Sigmoid colon (tissue), 7 donors: ENCODE measurements around the gene STK32B. TPM values are rescaled to one million over a fixed set of nuclear protein-coding genes. Genes with fewer than 3 reads are reported as not detected.

ENCODE experiments used
- DNase-seq: peaks from one replicate; pipeline ENCODE4 v3.0.0-alpha.2; 2019
- H3K27ac ChIP-seq, 4 donors: fragments of 200-600 bp; sonication (generic); one replicate each; pipeline ENCODE4 v1.5.1; 2016 to 2019; ENCODE audit warnings: mild to moderate bottlenecking in 1 of 4
- H3K27me3 ChIP-seq, 3 donors: fragments of 200-600 bp; sonication (generic); one replicate each; pipeline ENCODE4 v1.5.1; 2019; ENCODE audit warnings: mild to moderate bottlenecking in 1 of 3
- H3K36me3 ChIP-seq, 4 donors: fragments of 200-600 bp; sonication (generic); one replicate each; pipeline ENCODE4 v1.5.1; 2016 to 2019
- H3K4me1 ChIP-seq, 4 donors: fragments of 200-600 bp; sonication (generic); one replicate each; pipeline ENCODE4 v1.5.1; 2017 to 2019
- H3K4me3 ChIP-seq, 4 donors: fragments of 200-600 bp; sonication (generic); one replicate each; pipeline ENCODE4 v1.5.1; 2017 to 2019; ENCODE audit warnings: mild to moderate bottlenecking in 2 of 4, moderate library complexity in 1 of 4
- H3K9me3 ChIP-seq, 4 donors: fragments of 200-600 bp in 3 of 4; sonication (generic) in 3 of 4; one replicate each; pipeline versions ENCODE4 v1.5.1 to v1.6.1; 2013 to 2019
- CTCF ChIP-seq, 4 experiments: fragments of 450-650 bp in 3 of 4; fragments of 200-600 bp in 1 of 4; IDR thresholded peaks; one replicate each; pipeline ENCODE4 v1.5.1; 2016 to 2019; ENCODE audit warnings: antibody characterized with exemption in 4 of 4, mild to moderate bottlenecking in 3 of 4, moderate library complexity in 2 of 4
- EP300 ChIP-seq, 4 donors: sonication (generic); formaldehyde crosslinking; IDR thresholded peaks; one replicate each; pipeline ENCODE4 v1.6.1; 2017; ENCODE audit warnings: antibody characterized with exemption in 4 of 4
- POLR2A ChIP-seq, 2 donors: fragments of 450-650 bp; IDR thresholded peaks; one replicate each; pipeline ENCODE4 v1.6.1; 2016; ENCODE audit warnings: antibody characterized with exemption in 2 of 2, mild to moderate bottlenecking in 2 of 2, moderate library complexity in 2 of 2
- POLR2AphosphoS5 ChIP-seq, 4 donors: sonication (generic); formaldehyde crosslinking; IDR thresholded peaks; one replicate each; pipeline ENCODE4 v1.6.1; 2017; ENCODE audit warnings: antibody characterized with exemption in 4 of 4
- WGBS, 2 donors: extraction: QIAGEN DNeasy Blood & Tissue Kit; methylation state at CpG; one replicate each; pipeline ENCODE4 v1.1.7; 2013; 5-methylcytosine and 5-hydroxymethylcytosine counted together
- intact Hi-C: fragments of 100-400 bp; cut with DNase I; formaldehyde crosslinking; loops from one replicate; pipeline ENCODE4 v1.15.1; 2023
- polyA plus RNA-seq, 3 donors: library from polyadenylated mRNA; stranded (reverse); fragments of 200-250 nt; gene quantifications; one replicate each; pipeline ENCODE4 v1.2.3, GENCODE V29; 2013
- total RNA-seq, 4 donors: library from RNA; depleted of rRNA; stranded (reverse); fragments of >200 nt; gene quantifications; one replicate each; pipeline ENCODE4 v1.1.0, GENCODE V29; 2016
- donor health status: healthy with polysubstance abuse.
- donor health status: Bipolar disorder and iron deficiency.
- donor health status: healthy.

The STK32B gene
- total and polyA plus RNA-seq, 7 donors: 0.23 to 3.9 (median 1.8) TPM

DNA sequence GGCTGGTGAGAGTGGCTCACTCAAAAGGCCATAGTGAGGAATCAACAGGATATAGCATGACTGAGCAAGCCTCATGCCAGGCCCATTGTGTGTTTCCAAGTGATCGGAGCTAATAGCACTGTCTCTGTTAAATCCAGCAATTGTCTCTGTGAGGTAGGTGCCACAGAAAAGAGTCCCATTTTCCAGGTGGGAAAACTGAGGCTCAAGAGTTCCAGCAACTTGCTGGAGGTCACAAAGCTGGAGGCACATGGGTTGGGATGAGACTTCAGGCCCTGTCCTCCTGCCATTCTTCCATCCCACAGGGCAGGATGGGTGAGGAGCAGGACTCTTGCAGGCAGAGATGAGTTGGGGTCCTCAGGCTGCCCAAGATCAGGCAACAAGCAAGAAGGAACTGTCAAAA is 30.9 kb upstream of the STK32B start:
- Histone ChIP-seq H3K4me3 (no peak overlapping the region), H3K9me3 (no peaks in the 10 kb centered on the region), H3K27me3 (peaks cover 0 to 23% (median 9%) of the 10 kb centered on the region in 3 donors), H3K36me3 (no peaks in the 10 kb centered on the region), H3K4me1 (peaks cover 0 to 6% (median 2%) of the 10 kb centered on the region in 4 donors), H3K27ac (no peak overlapping the region)
- intact Hi-C loops: no loop called here
- DNase-seq: no peak
- WGBS, 2 donors: 88 to 99% methylated on average over 1 of the region's 1 CpG
- no peak for TF ChIP-seq EP300 (IDR thresholded peaks at IDR 0.05)
- TF ChIP-seq CTCF (IDR thresholded peaks at IDR 0.05): no peak
- no peak for TF ChIP-seq POLR2AphosphoS5 (IDR thresholded peaks at IDR 0.05)
- TF ChIP-seq POLR2A (IDR thresholded peaks at IDR 0.05): no peak

- no peak for DNase-seq
- H3K36me3 ChIP-seq: no peaks in the 10 kb centered on the region
- no peaks in the 10 kb centered on the region for H3K9me3 ChIP-seq
- H3K27ac ChIP-seq: no peak overlapping the region
- intact Hi-C loops: no loop called here
- no peak overlapping the region for H3K4me3 ChIP-seq
- TF ChIP-seq POLR2A (IDR thresholded peaks at IDR 0.05): no peak
- no peak for TF ChIP-seq CTCF (IDR thresholded peaks at IDR 0.05)
- TF ChIP-seq POLR2AphosphoS5 (IDR thresholded peaks at IDR 0.05): no peak
- TF ChIP-seq EP300 (IDR thresholded peaks at IDR 0.05): no peak
- peaks cover 0 to 6% (median 2%) of the 10 kb centered on the region in 4 donors for H3K4me1 ChIP-seq
- whole genome bisulfite sequencing, 2 donors: 78 to 81% methylated on average over 3 of the region's 3 CpGs
- H3K27me3 ChIP-seq: peaks cover 0 to 21% (median 9%) of the 10 kb centered on the region in 3 donors
Measured at GRCh38 chr4:5021546-5021945, 29.7 kb upstream of the STK32B start.

GRCh38 chr4:5024673-5025072 is 26.6 kb upstream of the STK32B start:
- intact Hi-C loops: no loop called here
- no peak for DNase-seq
- TF ChIP-seq POLR2A (IDR thresholded peaks at IDR 0.05) (no peak), CTCF (IDR thresholded peaks at IDR 0.05) (no peak), EP300 (IDR thresholded peaks at IDR 0.05) (no peak), POLR2AphosphoS5 (IDR thresholded peaks at IDR 0.05) (no peak)
- peaks cover 0 to 2% (median 1%) of the 10 kb centered on the region in 3 donors for H3K27me3 ChIP-seq
- no peaks in the 10 kb centered on the region for H3K9me3 ChIP-seq
- H3K4me1 ChIP-seq: no peaks in the 10 kb centered on the region
- H3K27ac ChIP-seq: no peak overlapping the region
- H3K4me3 ChIP-seq: no peak overlapping the region
- H3K36me3 ChIP-seq: no peaks in the 10 kb centered on the region
- WGBS, 2 donors: 74 to 81% methylated on average over 6 of the region's 6 CpGs

- WGBS, 2 donors: 70 to 73% methylated on average over 3 of the region's 3 CpGs
- Histone ChIP-seq H3K9me3 (no peaks in the 10 kb centered on the region), H3K27me3 (no peaks in the 10 kb centered on the region), H3K4me3 (no peak overlapping the region), H3K36me3 (no peaks in the 10 kb centered on the region), H3K27ac (no peak overlapping the region), H3K4me1 (no peaks in the 10 kb centered on the region)
- no peak for TF ChIP-seq POLR2AphosphoS5 (IDR thresholded peaks at IDR 0.05)
- no peak for TF ChIP-seq POLR2A (IDR thresholded peaks at IDR 0.05)
- no peak for TF ChIP-seq EP300 (IDR thresholded peaks at IDR 0.05)
- TF ChIP-seq CTCF (IDR thresholded peaks at IDR 0.05): no peak
- intact Hi-C loops: no loop called here
- DNase-seq: no peak
Measured at GRCh38 chr4:5026371-5026770, 24.9 kb upstream of the STK32B start.

- no peaks in the 10 kb centered on the region for H3K9me3 ChIP-seq
- H3K4me3 ChIP-seq: no peak overlapping the region
- intact Hi-C loops: no loop called here
- H3K36me3 ChIP-seq: no peaks in the 10 kb centered on the region
- no peak overlapping the region for H3K27ac ChIP-seq
- TF ChIP-seq CTCF (IDR thresholded peaks at IDR 0.05) (no peak), POLR2AphosphoS5 (IDR thresholded peaks at IDR 0.05) (no peak), POLR2A (IDR thresholded peaks at IDR 0.05) (no peak), EP300 (IDR thresholded peaks at IDR 0.05) (no peak)
- no peaks in the 10 kb centered on the region for H3K4me1 ChIP-seq
- no peak for DNase-seq
- no peaks in the 10 kb centered on the region for H3K27me3 ChIP-seq
Measured at GRCh38 chr4:5027346-5027745, 23.9 kb upstream of the STK32B start.
